IMR-90 (cell line): ENCODE data around the gene RAI14.

Experiments used
- CHD1 ChIP-seq: IDR thresholded peaks from 2 replicates; pipeline ENCODE4 v1.6.1; 2012; ENCODE audit warnings: low read depth, low read length, improper control_type of control experiment
- MAZ ChIP-seq: IDR thresholded peaks from 2 replicates; pipeline ENCODE4 v1.6.1; 2012; ENCODE audit warnings: low read depth, mild to moderate bottlenecking, low read length, improper control_type of control experiment, moderate library complexity, borderline replicate concordance
- USF2 ChIP-seq: fragments of 150-350 bp; IDR thresholded peaks from 2 replicates; pipeline ENCODE4 v1.6.1; 2017; ENCODE audit warnings: mild to moderate bottlenecking, antibody characterized with exemption, low read length, low read depth
- TF ChIP-seq, protein P1 (sequence below): conservative IDR thresholded peaks from 2 replicates; pipeline ENCODE4 v1.5.1; 2012; ENCODE audit warnings: mild to moderate bottlenecking, low read depth, low read length, improper control_type of control experiment

GRCh38 chr5:34774139-34774538 is 118.0 kb downstream of the RAI14 start:
- TF ChIP-seq, protein P1, sequence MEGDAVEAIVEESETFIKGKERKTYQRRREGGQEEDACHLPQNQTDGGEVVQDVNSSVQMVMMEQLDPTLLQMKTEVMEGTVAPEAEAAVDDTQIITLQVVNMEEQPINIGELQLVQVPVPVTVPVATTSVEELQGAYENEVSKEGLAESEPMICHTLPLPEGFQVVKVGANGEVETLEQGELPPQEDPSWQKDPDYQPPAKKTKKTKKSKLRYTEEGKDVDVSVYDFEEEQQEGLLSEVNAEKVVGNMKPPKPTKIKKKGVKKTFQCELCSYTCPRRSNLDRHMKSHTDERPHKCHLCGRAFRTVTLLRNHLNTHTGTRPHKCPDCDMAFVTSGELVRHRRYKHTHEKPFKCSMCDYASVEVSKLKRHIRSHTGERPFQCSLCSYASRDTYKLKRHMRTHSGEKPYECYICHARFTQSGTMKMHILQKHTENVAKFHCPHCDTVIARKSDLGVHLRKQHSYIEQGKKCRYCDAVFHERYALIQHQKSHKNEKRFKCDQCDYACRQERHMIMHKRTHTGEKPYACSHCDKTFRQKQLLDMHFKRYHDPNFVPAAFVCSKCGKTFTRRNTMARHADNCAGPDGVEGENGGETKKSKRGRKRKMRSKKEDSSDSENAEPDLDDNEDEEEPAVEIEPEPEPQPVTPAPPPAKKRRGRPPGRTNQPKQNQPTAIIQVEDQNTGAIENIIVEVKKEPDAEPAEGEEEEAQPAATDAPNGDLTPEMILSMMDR: no peak
- TF ChIP-seq USF2: no peak
- TF ChIP-seq CHD1: no peak
- TF ChIP-seq MAZ: no peak
